Fibroblast of skin of back (primary cell): ENCODE measurements around the gene CREB3.
A peak's percentile ranks its signal among the peaks of the same experiment; 100 is the strongest.

ENCODE experiments used
- DNase-seq: peaks from one replicate; pipeline ENCODE4 v3.0.0-alpha.2; 2013

Gene CREB3

GRCh38 chr9:35749515-35750255 is 17.2 kb downstream of the CREB3 start:
- DNase-seq = no peak

DNA sequence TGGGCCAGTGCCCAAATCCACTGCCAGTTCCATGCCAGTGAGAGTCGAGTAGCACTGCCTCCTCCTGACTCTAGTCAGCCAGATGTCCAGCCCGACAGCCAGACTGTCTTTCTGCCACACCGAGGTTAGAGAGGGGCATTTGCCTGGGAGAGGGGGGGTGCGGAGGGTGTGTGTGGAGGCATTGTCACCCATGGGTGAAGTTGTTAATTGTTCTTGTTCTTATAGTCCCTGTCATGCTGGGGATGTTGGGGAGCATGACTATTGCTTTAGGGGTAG is 17.7 kb downstream of the CREB3 start:
- DNase-seq = no peak

DNA sequence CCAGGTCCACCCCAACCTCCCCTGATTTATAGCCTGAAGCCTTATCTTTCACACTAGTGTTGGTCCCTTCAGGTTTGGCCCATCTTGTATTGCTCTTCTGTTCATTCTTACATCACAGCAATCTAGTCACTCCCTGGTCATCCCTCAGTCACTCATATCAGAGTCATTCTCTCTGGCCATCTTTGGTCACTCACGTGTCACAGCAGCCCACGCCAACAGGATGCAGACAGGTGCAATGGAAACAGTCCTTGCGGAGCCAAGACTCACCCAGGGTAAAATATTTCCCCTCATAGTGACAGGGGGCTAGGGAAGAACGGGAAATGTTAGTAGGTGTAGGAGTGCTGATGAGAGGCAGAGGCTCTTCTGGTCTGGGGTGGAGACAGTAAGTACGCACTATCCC is 21.0 kb downstream of the CREB3 start:
- DNase-seq = no peak

- DNase-seq = no peak
These were observed 21.8 kb downstream of the CREB3 start, which contains the start of gene MSMP for GRCh38 chr9:35754264-35754663. Gene MSMP (minus strand): TSS chr9:35754276. CDS start chr9:35754129, 147 bp downstream.

- no peak for DNase-seq
These were observed 22.6 kb downstream of the CREB3 start for GRCh38 chr9:35755071-35755470.

- no peak for DNase-seq
These were observed 24.1 kb downstream of the CREB3 start for GRCh38 chr9:35756275-35757225.

GRCh38 chr9:35757226-35757891 is 24.9 kb downstream of the CREB3 start:
- DNase-seq = no peak

GRCh38 chr9:35757892-35758275 is 25.4 kb downstream of the CREB3 start:
- no peak for DNase-seq

DNA sequence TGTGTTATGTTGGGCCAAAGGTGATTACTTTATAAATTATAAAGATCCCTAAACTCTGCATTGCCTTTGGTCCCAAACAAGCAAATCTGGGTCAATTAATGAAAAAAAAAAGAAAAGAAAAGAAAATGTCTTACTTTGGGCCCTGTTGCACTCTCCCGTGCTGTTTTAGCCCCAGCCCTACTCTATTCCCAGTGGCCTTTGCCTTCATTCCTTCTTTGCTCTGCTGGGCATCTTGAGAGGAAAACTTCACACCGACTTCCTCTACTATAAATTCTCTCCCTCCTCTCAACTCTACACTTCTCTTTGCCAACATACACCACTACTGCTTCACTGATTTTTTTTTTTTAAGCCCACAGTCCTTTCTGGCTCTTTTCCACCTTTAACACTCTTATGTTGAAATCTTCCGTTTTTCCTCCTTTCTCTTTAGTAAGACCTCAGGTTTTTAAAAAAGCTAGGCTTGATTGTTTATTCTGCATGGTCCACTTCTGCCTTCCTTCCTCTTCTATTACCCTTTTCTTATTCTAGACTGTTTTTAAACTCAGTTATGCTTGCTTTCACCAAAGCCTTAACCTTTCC is 26.1 kb downstream of the CREB3 start:
- DNase-seq = no peak

DNA sequence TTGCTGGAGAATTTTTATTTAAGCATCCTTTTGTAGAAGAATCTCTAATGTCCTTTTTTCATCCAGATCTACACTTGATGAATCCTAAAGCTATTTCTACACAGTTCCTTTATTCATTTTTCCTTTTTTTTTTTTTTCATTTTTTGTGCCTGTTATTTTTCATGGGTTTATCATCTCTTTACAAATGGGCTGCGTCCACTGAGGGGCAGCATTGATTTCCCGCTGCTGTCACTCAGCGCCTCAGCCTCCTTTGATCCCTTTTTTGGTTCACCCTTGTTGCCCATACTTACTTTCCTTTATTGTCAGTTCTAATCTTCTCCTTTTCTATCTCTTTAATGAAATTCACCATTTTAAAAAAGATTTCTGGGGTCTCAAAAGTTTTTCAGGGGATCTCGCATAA is 27.3 kb downstream of the CREB3 start:
- DNase-seq = no peak

- DNase-seq = peak; percentile 69
These were observed 28.2 kb downstream of the CREB3 start for GRCh38 chr9:35760651-35761050.

GRCh38 chr9:35763181-35763580 is 30.7 kb downstream of the CREB3 start:
- DNase-seq = no peak

DNA sequence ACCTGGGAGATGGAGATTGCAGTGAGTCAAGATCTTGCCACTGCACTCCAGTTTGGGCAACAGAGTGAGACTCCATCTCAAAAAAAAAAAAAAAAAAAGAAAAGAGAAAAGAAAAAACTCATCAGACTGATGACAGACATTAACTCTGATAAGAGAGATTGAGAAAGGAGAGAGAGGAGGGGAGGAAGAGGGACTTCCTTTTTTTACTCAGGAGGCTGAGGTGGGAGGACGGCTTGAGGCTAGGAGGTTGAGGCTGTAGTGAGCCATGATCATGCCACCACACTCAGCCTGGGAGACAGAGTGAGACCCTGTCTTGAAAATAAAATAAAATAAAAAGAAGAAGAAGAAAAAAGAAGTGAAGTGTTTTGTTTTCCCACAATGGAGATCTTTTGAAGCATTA is 31.3 kb downstream of the CREB3 start:
- DNase-seq = no peak

- no peak for DNase-seq
These were observed 34.5 kb downstream of the CREB3 start for GRCh38 chr9:35766997-35767396.

- DNase-seq = no peak
These were observed 35.0 kb downstream of the CREB3 start for GRCh38 chr9:35767458-35767857.

GRCh38 chr9:35769763-35770162 is 37.3 kb downstream of the CREB3 start:
- DNase-seq = no peak

- no peak for DNase-seq
These were observed 38.6 kb downstream of the CREB3 start for GRCh38 chr9:35771075-35771433.

DNA sequence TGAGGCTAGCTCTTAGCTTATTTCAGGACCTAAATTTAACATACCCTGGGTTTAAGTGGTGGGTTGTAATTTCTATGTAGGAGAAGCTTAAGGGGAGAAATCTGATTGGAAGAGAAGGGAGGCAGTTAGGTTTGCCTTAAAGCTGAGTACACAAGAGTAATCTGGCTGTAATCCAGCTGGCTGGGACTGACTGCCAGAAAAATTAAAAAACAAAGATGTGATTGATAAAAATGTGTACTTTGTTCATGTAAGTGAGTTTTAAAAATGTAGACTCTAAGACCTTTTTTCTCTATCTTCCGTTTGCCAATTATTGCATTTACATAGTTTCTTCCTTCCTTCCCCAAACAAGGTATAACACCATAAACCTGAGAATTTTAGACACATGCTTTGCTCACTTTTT is 39.1 kb downstream of the CREB3 start:
- DNase-seq = no peak

DNA sequence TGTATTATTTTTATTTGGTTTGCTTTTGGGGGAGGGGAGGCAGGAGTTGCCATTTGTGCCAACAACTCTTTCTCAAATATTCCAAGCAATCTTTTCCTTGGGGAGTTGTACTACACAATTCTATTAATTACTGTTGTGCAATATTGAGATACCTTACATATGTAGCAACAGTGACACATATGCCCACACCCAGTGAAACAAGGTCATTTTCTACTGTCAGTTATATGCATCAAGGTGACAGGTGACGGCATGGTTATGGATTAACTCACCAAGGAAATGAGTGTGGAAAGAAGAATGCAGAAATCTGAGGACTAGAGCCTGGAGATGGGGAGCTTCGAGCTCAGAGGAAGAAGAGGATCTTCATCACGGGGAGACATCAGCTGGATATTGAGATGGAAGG is 39.5 kb downstream of the CREB3 start:
- no peak for DNase-seq

GRCh38 chr9:35774907-35775635 is 42.6 kb downstream of the CREB3 start:
- no peak for DNase-seq

GRCh38 chr9:35776018-35776417 is 43.6 kb downstream of the CREB3 start:
- no peak for DNase-seq

DNA sequence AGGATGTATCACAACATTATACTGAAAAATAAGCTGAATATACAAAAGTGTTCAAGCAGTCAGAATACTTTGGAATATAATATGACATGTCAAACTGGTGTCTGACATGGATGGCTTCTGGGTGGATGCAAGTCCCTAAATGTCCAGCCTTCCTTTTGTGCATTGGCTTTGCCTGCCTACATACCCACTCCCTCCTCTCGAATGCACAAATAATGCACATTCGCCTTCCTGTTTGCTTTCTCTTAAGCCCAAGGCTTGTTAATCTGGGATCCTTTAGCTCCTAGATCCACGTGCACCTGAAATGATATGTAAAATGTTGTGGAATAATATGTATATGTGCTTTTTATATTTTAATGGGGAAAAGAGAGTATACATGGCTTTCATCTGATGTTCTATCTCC is 46.0 kb downstream of the CREB3 start:
- DNase-seq = no peak

DNA sequence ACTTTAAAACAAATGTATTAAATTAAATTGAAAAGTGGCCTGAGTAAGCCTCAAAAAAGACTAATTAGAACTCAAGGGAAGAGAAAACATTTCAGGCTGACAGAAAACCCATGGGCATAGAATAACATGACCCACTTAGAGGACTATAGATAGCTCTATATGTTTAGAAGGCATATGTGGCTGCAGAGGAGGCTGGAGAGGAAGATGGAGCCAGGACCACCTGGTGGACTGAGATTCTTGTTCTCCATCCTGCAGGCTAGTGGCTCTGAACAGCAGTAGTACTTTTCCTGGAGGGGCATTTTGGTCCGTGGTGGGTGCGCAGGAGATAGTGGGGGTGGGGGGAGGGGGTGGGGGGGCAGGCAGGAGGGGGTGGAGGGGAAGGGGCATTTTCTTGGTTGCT is 48.6 kb downstream of the CREB3 start:
- DNase-seq = no peak
